KMS-11 (cell line): ENCODE data around the gene IRGC.

ENCODE experiments used
- H2AFZ ChIP-seq: fragments of 200-600 bp; sonication (generic); 2 replicates; pipeline ENCODE4 v1.6.1; 2016; ENCODE audit warnings: antibody characterized with exemption, mixed run types, low read depth
- H3K27ac ChIP-seq: fragments of 200-600 bp; sonication (generic); 2 replicates; pipeline ENCODE4 v1.6.1; 2016; ENCODE audit warnings: mild to moderate bottlenecking, mixed run types
- H3K27me3 ChIP-seq: fragments of 200-600 bp; sonication (generic); 2 replicates; pipeline ENCODE4 v1.6.1; 2017; ENCODE audit warnings: mild to moderate bottlenecking, low read depth, mixed run types, moderate library complexity; ENCODE audit not compliant: insufficient read depth
- H3K36me3 ChIP-seq: fragments of 200-600 bp; sonication (generic); 2 replicates; pipeline ENCODE4 v1.6.1; 2017; ENCODE audit warnings: mild to moderate bottlenecking, mixed run types; ENCODE audit not compliant: insufficient read depth
- H3K4me1 ChIP-seq: fragments of 200-600 bp; sonication (generic); 2 replicates; pipeline ENCODE4 v1.6.1; 2016; ENCODE audit warnings: mild to moderate bottlenecking, low read depth, mixed run types; ENCODE audit not compliant: poor library complexity, severe bottlenecking
- H3K4me2 ChIP-seq: fragments of 200-600 bp; sonication (generic); 2 replicates; pipeline ENCODE4 v1.7.0; 2016; ENCODE audit warnings: mild to moderate bottlenecking, mixed run types
- H3K4me3 ChIP-seq: fragments of 200-600 bp; sonication (generic); IDR thresholded peaks from 2 replicates; pipeline ENCODE4 v1.6.1; 2017; ENCODE audit warnings: low read depth, low read length, mixed read lengths; ENCODE audit not compliant: insufficient read depth
- H3K79me2 ChIP-seq: fragments of 200-600 bp; sonication (generic); 2 replicates; pipeline ENCODE4 v1.6.1; 2016; ENCODE audit warnings: low read depth, mixed run types; ENCODE audit not compliant: insufficient read depth
- H3K9ac ChIP-seq: fragments of 200-600 bp; sonication (generic); 2 replicates; pipeline ENCODE4 v1.6.1; 2016; ENCODE audit warnings: mild to moderate bottlenecking, mixed run types
- H4K20me1 ChIP-seq: fragments of 200-600 bp; sonication (generic); 2 replicates; pipeline ENCODE4 v1.6.1; 2016; ENCODE audit warnings: mild to moderate bottlenecking, mixed run types; ENCODE audit not compliant: insufficient read depth
- TF ChIP-seq, protein P1 (sequence below): fragments of 200-600 bp; sonication (generic); conservative IDR thresholded peaks from 2 replicates; pipeline ENCODE4 v1.6.1; 2017; ENCODE audit warnings: low read depth, mild to moderate bottlenecking, antibody characterized with exemption, low read length, moderate library complexity, mixed read lengths

Gene IRGC

DNA sequence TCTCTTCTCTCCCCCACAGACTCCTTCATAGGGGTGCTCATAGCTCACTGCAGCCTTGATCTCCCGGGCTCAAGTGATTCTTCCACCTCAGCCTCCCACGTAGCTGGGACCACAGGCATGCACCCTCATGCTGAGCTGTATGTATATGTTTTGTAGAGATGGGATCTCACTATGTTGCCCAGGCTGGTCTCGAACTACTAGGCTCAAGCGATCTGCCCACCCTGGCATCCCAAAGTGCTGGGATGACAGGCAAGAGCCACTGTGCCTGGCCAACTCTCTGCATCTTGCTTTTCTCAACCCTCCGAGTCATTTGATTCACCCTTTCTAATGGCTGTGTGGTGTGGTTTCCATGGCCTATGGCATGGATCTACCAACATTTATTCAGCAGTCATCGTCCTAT lies 10.1 kb upstream of the IRGC start:
- Histone ChIP-seq H4K20me1 (no peaks in the 10 kb centered on the region), H3K27me3 (no peaks in the 10 kb centered on the region), H3K79me2 (no peaks in the 10 kb centered on the region), H3K4me1 (no peaks in the 10 kb centered on the region), H2AFZ (no peak overlapping the region), H3K9ac (no peak overlapping the region), H3K4me3 (no peak overlapping the region), H3K36me3 (no peaks in the 10 kb centered on the region), H3K27ac (no peak overlapping the region), H3K4me2 (no peak overlapping the region)
- TF ChIP-seq, protein P1, sequence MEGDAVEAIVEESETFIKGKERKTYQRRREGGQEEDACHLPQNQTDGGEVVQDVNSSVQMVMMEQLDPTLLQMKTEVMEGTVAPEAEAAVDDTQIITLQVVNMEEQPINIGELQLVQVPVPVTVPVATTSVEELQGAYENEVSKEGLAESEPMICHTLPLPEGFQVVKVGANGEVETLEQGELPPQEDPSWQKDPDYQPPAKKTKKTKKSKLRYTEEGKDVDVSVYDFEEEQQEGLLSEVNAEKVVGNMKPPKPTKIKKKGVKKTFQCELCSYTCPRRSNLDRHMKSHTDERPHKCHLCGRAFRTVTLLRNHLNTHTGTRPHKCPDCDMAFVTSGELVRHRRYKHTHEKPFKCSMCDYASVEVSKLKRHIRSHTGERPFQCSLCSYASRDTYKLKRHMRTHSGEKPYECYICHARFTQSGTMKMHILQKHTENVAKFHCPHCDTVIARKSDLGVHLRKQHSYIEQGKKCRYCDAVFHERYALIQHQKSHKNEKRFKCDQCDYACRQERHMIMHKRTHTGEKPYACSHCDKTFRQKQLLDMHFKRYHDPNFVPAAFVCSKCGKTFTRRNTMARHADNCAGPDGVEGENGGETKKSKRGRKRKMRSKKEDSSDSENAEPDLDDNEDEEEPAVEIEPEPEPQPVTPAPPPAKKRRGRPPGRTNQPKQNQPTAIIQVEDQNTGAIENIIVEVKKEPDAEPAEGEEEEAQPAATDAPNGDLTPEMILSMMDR: no peak

GRCh38 chr19:43707158-43707712 lies 8.6 kb upstream of the IRGC start:
- Histone ChIP-seq H2AFZ (no peak overlapping the region), H3K79me2 (no peaks in the 10 kb centered on the region), H3K4me2 (no peak overlapping the region), H3K4me3 (no peak overlapping the region), H3K9ac (no peak overlapping the region), H4K20me1 (no peaks in the 10 kb centered on the region), H3K4me1 (no peaks in the 10 kb centered on the region), H3K27me3 (no peaks in the 10 kb centered on the region), H3K27ac (no peak overlapping the region), H3K36me3 (no peaks in the 10 kb centered on the region)
- TF ChIP-seq, protein P1: no peak

GRCh38 chr19:43708716-43709115 lies 7.2 kb upstream of the IRGC start:
- TF ChIP-seq, protein P1: no peak
- Histone ChIP-seq H3K36me3 (no peaks in the 10 kb centered on the region), H3K4me3 (no peak overlapping the region), H3K27ac (no peak overlapping the region), H2AFZ (no peak overlapping the region), H3K79me2 (no peaks in the 10 kb centered on the region), H3K4me2 (no peak overlapping the region), H4K20me1 (no peaks in the 10 kb centered on the region), H3K4me1 (no peaks in the 10 kb centered on the region), H3K9ac (no peak overlapping the region), H3K27me3 (no peaks in the 10 kb centered on the region)

DNA sequence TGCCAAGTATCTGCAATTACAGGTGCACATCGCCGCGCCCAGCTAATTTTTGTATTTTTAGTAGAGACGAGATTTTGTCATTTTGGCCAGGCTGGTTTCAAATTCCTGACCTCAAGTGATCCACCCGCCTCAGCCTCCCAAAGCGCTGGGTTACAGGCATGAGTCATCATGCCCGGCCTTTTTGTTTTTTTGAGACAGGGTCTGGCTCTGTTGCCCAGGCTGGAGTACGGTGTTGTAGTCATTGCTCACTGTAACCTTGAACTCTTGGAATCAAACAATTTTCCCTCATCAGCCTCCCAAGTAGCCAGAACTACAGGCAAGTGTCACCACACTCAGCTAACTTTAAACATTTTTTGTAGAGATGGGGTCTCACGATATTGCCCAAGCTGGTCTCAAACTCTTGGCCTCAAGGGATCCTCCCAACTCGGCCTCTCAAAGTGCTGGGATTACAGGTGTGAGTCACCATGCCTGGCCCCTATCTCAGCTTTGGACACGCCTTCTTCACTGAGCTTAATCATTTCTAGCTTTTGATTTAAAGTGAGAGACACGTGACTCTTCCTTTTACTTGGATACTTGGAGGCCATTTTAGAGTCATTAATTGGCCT lies 4.0 kb upstream of the IRGC start:
- no peaks in the 10 kb centered on the region for H3K79me2 ChIP-seq
- no peak overlapping the region for H2AFZ ChIP-seq
- H3K4me2 ChIP-seq: no peak overlapping the region
- H3K27ac ChIP-seq: no peak overlapping the region
- no peaks in the 10 kb centered on the region for H3K27me3 ChIP-seq
- TF ChIP-seq, protein P1: no peak
- no peaks in the 10 kb centered on the region for H3K36me3 ChIP-seq
- no peak overlapping the region for H3K9ac ChIP-seq
- no peak overlapping the region for H3K4me3 ChIP-seq
- H3K4me1 ChIP-seq: no peaks in the 10 kb centered on the region
- H4K20me1 ChIP-seq: no peaks in the 10 kb centered on the region
